ENCODE measurements around the gene TANGO2.

The TANGO2 gene

DNA sequence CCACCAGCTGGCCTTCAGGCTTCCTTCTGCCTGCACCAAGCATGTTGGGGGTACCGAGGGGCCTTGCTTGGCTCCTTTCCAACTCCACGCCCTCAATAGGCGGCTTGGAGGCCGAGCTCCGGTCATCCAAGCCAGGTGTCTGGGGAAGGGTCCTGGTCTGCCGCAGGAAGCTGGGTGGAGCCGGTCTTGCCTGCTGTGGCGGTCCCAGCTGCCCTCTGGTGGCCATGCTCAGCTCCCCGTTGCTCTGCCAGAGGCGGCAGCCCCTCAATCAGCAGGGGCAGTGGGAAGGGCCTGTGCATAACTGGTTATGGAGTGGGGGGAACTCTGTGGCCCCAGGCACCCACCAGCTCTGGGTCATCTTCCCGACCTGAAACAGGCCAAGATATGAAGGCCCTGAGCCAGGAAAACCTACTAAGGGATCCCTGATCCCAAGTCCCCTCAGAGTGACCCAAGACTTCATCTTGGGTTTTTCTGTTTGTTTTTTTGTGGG is 7.5 kb upstream of the TANGO2 start:
- DNase-seq, result peak; percentile 27 to 39

DNA sequence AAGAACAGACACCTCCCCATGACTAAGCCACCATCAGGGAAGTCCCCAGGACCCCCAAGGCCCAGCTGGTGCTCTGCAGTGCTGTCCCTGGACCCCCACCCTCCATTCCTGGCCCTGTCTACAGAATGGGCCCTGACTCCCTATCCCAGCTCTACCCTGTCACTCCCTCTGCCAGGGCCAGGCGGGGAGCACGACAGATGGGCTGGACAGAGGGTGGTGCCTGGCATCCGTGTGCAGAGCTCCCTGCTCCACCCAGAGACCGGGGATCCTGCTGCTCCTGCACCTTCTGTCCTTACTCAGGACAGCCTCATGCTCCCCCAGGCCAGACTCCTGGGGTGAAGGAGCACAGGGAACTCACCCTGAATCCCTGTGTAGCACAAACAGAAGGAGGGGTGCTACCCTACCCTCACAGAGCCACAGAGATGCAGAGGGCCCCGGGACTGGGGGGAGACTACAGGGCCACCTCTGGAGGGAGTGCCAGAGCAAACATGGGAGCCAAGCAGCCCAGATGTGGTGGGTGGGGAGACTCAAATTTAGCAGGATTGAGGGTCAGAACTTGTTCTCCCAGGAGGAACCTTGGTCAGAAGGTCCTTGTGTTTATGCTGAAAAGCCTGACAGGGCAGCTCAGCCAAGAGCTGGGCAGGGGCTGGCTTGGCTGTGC is 6.3 kb upstream of the TANGO2 start:
- no peak for DNase-seq

- DNase-seq, result no peak
Observed at GRCh38 chr22:20015187-20015625, 5.7 kb upstream of the TANGO2 start.

GRCh38 chr22:20015971-20016733 is 4.8 kb upstream of the TANGO2 start:
- peak in 1 of 2 donors; percentile 18 for DNase-seq

DNA sequence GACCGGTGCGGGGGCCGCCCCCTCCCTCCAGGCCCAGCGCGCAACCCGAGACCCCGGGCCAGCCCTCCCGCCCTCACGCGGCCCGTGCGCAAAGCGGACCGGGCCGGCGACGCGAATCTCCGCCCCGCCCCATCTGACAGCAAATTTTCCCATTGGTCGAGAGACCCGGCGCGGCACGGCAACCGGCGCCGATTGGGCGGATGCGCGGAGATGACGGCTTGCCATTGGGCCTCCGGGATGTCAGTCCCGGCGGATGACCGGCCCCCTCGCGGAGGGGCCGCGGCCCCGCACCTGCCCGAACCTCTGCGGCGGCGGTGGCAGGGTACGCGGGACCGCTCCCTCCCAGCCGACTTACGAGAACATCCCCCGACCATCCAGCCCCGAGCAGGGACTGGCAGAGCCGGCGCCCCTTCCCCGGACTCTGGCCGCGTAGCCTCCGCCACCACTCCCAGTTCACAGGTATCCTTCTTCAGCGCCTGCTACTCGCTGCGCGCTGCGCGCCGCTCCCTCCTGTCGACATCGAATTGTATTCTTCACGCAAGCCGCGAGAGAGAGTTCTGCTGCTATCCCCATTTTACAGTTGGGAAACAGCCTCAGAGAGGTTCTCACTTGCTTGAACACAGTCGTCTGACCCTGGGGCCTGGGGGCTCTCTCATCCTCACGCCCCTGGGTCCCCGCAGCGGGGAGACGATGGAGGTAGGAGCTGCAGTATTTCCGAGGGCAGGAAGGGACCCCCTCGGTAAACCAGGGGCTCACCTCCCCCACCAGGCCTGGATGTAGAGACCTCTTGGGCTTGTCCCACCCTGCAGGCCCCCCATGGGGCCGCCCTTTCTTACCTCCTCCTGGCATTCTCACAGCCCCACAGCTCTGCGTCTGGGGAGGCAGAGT is 3.9 kb upstream of the TANGO2 start, which contains the start of gene ARVCF:
Gene ARVCF, minus strand, starts transcription at position 90 of the 888 bp plus-strand sequence. CDS start 26,029 bp downstream, outside the sequence.
- peak; percentile 88 to 95 for DNase-seq

GRCh38 chr22:20017622-20017958 is 3.3 kb upstream of the TANGO2 start:
- DNase-seq, result no peak

- DNase-seq, result no peak
Observed at GRCh38 chr22:20018001-20018400, 2.9 kb upstream of the TANGO2 start.

DNA sequence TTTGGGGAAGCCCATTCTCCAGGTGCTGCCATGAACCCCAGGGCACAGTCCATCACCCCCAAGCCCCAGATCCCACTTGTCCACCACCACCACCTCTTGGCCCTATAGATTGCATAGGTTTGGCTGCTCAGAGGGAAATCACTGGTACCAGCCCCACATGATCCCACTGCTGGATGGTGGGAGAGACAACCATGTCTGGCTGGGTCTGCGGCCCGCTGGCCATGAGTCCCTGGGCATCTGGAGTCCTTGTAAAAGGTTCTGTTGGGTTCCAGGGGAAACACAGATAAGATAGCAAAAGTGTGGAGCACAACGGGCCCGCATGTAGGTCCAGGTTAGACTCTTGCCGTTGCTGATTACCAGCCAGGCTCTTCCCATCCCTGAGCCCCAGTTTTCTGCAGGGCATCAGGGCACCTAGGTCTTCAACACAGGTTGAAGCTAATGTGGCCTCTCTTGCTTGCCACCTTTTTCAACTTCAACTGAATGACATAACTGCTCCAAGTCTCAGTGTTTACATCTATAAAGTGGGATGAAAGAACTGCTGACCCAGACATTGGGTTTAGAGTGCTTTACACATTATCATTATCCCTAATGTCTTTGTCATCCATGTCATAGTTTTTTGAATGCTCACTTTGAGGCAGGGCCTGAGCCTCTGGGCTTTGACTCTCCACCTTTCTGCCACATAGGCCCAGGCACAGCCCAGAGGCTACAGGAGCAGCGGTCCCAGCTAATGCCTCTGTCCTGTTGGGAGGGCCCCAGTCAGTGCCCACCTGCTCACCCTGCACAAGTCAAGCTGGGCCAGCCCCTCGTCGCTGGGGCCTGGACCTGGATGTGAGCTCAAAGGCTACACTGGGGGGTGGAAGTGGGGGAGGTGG is 1.0 kb upstream of the TANGO2 start:
- no peak for DNase-seq

DNA sequence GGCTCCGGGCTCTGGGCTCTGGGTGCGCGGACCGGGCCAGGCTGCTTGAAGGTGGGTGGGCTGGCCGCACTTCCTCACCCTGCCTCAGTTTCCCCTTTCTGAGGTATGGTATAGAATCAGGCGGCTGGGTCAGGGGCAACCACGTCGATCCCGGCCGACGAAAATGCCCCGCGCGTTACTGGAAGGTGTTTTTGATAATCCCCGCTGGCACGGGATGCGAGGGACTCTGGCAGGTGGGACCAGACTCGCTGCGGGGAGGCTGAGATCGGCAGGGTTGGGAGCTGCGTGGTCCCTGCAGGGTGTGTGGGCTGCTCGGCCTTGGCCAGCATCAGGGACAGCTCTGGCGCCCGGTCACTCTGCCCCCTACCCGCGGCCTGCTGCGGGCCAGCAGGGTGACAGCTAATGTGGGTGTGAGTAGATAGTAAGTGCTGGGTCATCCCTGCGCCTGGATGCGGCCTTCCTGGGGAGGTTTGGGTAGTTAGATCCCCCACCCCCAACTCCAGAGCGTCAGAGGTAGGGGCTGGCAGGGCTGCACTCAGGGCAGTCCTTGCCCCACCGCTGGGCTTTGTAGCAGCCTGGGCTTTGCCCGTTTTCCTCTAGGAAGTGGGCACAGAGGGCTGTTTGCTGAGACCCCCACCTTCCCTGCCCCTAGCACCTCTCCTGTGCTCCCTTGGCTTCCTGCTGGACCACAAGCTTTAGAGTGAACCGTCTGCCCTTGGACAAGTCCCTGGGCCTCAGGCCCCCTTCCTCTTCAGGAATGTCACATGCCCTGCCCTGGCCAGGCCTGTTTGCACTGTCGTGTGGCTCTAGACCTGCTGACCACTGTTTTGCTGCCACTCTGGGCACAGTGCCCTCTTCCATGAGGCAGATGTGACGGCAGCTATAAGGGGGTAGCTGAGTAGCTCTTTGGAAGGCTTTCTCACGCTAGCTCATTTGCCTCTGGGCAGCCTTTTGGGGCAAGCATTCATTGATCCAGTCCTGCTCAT is 579 bp downstream of the TANGO2 start:
- peak in 1 of 2 donors; percentile 7 for DNase-seq

GRCh38 chr22:20022231-20022977 is 1.5 kb downstream of the TANGO2 start:
- no peak for DNase-seq

- no peak for DNase-seq
Observed at GRCh38 chr22:20022978-20023613, 2.2 kb downstream of the TANGO2 start.

DNA sequence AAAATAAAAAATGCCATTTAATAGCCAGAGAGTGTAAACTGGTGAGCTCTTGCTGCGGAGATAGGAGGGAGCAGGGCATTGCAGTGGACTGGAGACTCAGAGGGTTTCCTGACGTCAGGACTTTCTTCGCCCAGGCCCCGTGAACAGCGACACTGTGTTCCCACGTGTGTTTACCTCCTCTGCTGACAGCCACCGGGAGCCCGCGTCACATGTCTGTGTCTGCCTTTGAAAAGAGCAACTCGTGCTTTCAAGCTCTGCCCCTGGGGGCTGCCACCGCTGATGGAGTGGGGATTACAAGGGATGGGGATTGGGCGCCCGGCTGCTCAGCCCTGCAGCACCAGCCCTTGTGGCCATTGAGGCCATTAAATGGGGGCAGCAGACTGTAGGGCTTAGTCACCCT is 3.3 kb downstream of the TANGO2 start:
- DNase-seq, result no peak

- no peak for DNase-seq
Observed at GRCh38 chr22:20024650-20025397, 3.9 kb downstream of the TANGO2 start.

DNA sequence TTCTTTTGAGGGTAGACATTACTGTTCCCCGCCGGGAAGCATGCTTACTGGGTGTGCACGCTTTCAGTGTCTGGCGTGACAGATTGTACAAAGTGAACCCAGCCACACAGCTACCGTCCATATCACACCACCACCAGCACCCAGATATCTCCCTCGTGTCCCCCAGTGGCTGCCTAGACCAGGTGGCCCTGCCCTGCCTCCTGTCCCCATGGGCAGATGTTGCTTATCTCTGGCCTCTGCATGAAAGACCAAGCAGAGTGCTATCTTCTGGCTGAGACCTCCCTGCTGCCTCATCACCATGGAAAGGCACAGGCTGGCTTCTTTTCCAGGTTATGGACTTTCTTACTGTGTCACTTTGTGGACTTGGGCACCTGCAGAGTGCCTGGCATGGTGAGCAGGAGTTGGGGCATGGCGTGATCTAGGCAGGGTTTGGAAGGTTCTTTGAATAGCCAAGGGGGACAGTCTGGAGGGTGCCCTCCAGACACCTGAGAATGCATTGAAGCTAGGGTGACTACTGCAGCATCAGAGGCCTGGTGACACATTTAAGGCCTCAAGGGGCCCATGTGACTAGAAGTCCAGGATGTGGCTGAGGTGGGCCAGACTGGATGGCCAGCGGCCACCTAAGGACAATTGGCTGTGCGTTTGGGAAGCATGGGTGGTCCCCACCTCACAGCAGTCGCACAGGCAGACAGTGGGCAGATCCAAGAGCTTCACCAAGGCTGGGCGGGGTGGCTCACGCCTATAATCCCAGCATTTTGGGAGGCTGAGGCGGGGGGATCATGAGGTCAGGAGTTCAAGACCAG is 4.7 kb downstream of the TANGO2 start:
- DNase-seq, result no peak

- DNase-seq, result no peak
Observed at GRCh38 chr22:20026204-20026908, 5.4 kb downstream of the TANGO2 start.

DNA sequence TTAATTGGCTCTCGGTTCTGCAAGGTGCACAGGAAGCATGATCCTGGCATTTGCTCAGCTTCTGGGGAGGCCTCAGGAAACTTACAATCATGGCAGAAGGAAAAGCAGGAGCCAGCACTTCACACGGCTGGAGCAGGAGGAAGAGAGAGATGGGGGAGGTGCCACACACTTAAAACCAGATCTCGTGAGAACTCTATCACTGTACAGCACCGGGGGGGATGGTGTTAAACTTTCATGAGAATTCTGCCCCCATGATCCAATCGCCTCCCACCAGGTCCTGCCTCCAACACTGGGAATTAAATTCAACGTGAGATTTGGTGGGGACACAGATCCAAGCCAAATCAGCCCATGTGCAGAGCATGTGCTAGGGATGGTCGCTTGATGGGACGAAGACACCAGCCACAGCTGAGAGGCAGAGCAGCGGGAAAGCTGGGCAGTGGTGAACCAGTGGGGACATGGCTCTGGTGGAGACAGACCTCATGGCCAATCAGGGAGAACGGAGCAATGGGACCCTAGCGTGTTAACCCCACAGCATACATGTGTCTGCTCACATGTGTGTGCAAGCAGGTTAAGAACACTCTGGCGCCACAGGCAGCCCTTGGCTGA is 6.2 kb downstream of the TANGO2 start:
- no peak for DNase-seq
